GM20000 (cell line): ENCODE measurements around the gene CPED1.
"Not testable (repeated sequence)": the region's sequence is repeated elsewhere in the genome, so short reads cannot be mapped to it uniquely, and the experiment has no call there.

Experiments used
- DNase-seq: peaks from one replicate; pipeline ENCODE4 v3.0.0; 2012; ENCODE audit warnings: low spot score
- CTCF ChIP-seq: IDR thresholded peaks from 2 replicates; pipeline ENCODE4 v1.5.1; 2012; ENCODE audit warnings: mild to moderate bottlenecking, control low read depth; ENCODE audit errors: extremely low read depth, missing control alignments

CPED1 gene

GRCh38 chr7:121205777-121206176 is 217.3 kb downstream of the CPED1 start:
- TF ChIP-seq CTCF = no peak
- DNase-seq = no peak

GRCh38 chr7:121211253-121211652 is 222.7 kb downstream of the CPED1 start:
- no peak for DNase-seq
- no peak for TF ChIP-seq CTCF

- DNase-seq = no peak
- no peak for TF ChIP-seq CTCF
Observed at GRCh38 chr7:121212036-121212435, 223.5 kb downstream of the CPED1 start.

GRCh38 chr7:121214657-121215056 is 226.1 kb downstream of the CPED1 start:
- DNase-seq = no peak
- no peak for TF ChIP-seq CTCF

- TF ChIP-seq CTCF = no peak
- DNase-seq = no peak
Observed at GRCh38 chr7:121219026-121219425, 230.5 kb downstream of the CPED1 start.

- DNase-seq = not testable (repeated sequence)
Observed at GRCh38 chr7:121221108-121221507, 232.6 kb downstream of the CPED1 start.

GRCh38 chr7:121228779-121229178 is 240.3 kb downstream of the CPED1 start:
- no peak for DNase-seq
- no peak for TF ChIP-seq CTCF

- no peak for DNase-seq
- TF ChIP-seq CTCF = no peak
Observed at GRCh38 chr7:121235201-121235600, 246.7 kb downstream of the CPED1 start.
